Measurements from ENCODE around the gene NGFR.

DNA sequence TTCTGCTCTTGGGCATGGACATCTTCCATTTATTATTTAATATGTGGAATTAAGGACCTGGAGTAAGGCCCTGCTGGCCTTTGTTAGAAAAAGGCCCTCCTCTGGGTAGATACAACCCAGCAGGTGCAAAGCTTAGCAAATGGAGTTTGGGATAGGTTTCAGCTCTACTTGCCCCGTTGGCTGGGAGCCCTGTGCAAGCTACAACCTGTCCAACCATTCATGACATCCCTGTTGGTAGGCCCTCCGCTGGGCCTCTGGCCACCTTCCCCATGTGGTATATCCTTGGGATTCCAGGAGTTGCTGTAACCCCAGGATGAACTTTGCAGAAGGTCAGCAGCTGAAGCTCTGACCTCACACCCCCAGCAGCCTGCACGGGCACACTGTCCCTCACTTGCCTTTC, 6.4 kb downstream of the NGFR start:
- TF ChIP-seq, protein P1, sequence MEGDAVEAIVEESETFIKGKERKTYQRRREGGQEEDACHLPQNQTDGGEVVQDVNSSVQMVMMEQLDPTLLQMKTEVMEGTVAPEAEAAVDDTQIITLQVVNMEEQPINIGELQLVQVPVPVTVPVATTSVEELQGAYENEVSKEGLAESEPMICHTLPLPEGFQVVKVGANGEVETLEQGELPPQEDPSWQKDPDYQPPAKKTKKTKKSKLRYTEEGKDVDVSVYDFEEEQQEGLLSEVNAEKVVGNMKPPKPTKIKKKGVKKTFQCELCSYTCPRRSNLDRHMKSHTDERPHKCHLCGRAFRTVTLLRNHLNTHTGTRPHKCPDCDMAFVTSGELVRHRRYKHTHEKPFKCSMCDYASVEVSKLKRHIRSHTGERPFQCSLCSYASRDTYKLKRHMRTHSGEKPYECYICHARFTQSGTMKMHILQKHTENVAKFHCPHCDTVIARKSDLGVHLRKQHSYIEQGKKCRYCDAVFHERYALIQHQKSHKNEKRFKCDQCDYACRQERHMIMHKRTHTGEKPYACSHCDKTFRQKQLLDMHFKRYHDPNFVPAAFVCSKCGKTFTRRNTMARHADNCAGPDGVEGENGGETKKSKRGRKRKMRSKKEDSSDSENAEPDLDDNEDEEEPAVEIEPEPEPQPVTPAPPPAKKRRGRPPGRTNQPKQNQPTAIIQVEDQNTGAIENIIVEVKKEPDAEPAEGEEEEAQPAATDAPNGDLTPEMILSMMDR (conservative IDR thresholded peaks at IDR 0.05 in 1 of 2, IDR thresholded peaks at IDR 0.05 in 1 of 2; ENCODE audit: extremely low read depth in 1 of 2, insufficient read depth in 1 of 2, low read depth in 1 of 2, low read length in 2 of 2), result no peak
- no peak for TF ChIP-seq EZH2 (IDR thresholded peaks at IDR 0.05; ENCODE audit: borderline replicate concordance, low read length)
